Measurements from ENCODE around the gene ELOVL5. TPM values are rescaled to one million over a fixed set of nuclear protein-coding genes. Genes with fewer than 3 reads are reported as not detected.
"Not testable (repeated sequence)": the region's sequence is repeated elsewhere in the genome, so short reads cannot be mapped to it uniquely, and the experiment has no call there.

Gene ELOVL5, protein sequence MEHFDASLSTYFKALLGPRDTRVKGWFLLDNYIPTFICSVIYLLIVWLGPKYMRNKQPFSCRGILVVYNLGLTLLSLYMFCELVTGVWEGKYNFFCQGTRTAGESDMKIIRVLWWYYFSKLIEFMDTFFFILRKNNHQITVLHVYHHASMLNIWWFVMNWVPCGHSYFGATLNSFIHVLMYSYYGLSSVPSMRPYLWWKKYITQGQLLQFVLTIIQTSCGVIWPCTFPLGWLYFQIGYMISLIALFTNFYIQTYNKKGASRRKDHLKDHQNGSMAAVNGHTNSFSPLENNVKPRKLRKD
- 86.6 and 109 TPM in 2 replicates for total RNA-seq

DNA sequence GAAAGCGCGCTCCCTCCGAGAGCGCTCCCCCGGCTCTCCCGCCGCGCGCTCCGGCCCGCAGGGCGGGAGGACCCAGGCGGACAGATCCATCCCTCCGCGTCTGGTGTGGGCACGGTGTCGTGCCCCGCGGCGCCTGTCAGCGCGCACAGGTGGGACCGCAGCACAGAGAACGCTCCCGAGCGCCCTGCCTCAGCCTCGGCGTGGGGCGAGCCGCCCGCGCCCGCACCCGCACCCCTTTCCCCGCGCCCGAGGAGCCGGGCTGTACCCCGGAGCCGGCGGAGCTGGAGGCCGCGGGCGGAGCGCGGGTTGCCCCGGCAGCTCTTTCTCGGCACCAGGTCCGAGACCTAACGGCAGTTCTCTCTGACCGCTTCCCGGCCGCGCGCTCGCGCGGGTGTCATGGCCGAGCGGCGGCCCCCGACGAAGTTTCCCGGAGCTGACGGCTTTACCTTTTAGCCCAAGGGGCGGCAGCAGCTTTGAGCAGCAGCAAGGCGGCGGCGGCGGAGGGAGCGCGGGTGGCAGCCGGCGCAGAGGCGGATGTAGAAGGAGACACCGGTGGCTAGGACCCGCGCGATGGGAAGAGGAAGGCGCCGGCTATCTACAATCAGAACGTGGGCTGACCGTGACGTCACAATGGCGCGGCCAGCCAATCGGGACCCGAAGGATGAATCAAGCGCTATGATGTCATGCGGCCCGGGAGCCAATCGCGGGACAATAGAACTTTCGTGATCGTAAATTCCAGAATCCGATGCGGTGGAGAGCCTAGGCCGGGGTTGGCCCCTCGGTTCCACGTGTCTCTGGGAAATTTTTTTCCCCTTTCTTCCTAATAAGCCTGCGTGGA, at the start of gene ELOVL5:
ELOVL5 (minus strand) TSS at position 580 of the 838 bp plus-strand sequence. CDS start 53,251 bp downstream, outside the sequence.
- peak; percentile 87 for DNase-seq (ENCODE audit: extremely low read depth, low read depth, low spot score)

DNA sequence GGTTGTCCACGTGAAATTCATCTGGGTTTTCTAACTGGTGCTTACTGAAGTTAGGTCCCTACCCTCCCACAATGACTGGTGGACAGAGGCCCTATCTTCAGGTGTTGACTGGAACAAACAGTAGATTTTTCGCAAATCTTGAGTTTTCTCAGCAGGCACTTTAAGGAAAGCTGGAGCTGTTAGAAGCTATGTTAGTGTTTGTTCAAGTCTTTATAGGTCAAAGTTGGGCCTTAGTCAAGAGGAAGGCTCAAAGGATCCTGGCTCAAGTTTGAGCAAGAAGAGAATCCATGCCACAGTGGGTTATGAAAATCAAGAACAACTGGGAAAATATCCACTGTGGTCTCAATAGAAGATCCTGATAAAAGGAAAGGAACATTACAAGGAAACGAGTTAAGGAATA, 48.5 kb upstream of the ELOVL5 start:
- DNase-seq (ENCODE audit: extremely low read depth, low read depth, low spot score), result no peak

DNA sequence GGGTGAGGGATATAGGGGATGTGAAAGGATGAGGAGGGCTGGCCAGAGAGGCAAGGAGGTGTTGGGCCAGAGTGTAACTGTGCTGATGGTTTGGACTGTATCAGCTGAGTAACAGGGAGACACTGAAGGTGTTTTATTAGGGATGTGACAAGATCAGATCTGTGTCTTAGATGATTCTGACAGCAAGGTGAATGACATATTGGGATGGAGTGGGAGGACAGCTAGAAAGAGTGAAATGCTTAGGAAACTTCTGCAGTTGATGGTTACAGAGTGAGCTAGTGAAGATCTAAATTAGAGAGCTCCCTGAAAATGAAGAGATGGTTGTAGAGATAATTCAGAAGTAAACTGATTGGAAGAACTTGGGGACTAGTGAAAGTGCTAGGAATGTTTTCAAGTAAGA, 47.2 kb upstream of the ELOVL5 start:
- no peak for DNase-seq (ENCODE audit: extremely low read depth, low read depth, low spot score)

DNA sequence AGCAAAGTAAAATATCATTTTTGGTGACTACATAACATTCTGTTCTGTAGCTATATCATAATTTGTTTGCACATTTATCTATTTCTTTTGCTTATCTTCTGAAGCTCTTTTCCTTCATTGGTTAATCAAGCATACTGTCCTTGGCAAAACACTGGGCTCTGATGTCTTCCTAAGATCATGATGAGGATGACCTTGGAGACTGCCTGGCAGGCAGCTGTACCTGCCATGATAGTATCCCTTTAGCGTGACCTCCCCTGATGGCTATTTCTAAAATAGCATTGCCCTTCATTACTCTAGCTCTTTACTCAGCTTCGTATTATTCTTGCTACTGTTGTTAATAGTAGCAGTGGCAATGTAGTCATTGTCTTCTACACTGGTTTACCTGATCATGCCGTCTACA, 46.0 kb upstream of the ELOVL5 start:
- DNase-seq (ENCODE audit: extremely low read depth, low read depth, low spot score), result no peak

DNA sequence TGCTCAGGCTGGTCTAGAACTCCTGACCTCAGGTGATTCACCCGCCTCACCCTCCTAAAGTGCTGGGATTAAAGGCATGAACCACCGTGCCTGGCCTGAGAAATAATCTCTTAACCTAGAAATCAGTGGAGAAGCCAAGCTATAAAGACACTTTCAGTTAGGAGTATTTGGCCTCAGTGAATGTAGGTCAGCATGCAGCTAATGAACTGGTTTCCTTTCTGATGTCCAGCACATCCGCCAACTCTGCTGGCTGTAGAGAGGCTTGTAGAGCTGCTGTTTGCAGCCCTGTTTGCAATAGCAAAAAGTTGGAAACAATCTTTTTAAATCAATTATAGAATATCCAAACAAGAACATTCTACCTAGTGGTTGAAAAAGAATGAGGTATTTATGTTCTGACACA, 42.4 kb upstream of the ELOVL5 start:
- DNase-seq (ENCODE audit: extremely low read depth, low read depth, low spot score), result no peak

DNA sequence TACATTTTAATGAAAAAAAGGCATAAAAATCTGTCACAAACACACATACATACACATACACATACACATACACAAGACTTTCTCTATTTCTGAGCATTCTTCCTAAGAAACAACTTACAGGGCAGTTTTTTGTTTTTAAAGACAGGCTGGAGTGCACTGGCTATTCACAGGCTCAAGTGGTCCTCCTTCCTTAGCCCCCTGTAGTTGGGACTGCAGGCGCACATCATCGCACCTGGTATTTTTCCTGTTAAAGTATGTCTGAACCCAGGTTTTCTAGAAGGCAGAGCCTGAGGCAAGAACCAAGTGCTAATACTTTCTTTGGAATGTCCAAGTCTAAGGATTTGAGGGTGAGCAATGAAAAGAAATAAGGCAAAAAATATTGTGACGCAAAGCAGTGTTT, 41.3 kb upstream of the ELOVL5 start:
- no peak for DNase-seq (ENCODE audit: extremely low read depth, low read depth, low spot score)

DNA sequence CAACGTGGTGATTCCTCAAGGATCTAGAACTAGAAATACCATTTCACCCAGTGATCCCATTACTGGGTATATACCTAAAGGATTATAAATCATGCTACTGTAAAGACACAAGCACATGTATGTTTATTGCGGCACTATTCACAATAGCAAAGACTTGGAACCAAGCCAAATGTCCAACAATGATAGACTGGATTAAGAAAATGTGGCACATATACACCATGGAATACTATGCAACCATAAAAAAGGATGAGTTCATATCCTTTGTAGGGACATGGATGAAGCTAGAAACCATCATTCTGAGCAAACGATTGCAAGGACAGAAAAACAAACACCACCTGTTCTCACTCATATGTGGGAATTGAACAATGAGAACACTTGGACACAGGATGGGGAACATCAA, 39.9 kb upstream of the ELOVL5 start:
- DNase-seq (ENCODE audit: extremely low read depth, low read depth, low spot score), result not testable (repeated sequence)

DNA sequence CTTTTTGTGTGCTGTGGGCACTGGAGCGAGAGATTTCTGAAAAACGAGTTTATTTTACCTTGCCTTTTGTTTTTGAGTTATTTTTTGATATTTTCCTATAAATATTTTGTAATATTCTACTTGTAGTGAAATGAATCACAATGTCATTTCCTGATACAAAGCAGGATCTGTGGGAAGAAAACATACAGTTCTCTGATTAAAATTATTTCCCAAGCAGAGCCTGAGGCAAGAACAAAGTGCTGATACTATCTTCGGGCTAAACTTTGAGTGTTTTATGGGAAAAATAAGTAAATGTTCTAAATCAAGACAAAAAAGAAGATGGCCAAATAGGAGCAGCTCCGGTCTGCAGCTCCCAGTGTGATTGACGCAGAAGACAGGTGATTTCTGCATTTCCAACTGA, 33.7 kb upstream of the ELOVL5 start:
- no peak for DNase-seq (ENCODE audit: extremely low read depth, low read depth, low spot score)

DNA sequence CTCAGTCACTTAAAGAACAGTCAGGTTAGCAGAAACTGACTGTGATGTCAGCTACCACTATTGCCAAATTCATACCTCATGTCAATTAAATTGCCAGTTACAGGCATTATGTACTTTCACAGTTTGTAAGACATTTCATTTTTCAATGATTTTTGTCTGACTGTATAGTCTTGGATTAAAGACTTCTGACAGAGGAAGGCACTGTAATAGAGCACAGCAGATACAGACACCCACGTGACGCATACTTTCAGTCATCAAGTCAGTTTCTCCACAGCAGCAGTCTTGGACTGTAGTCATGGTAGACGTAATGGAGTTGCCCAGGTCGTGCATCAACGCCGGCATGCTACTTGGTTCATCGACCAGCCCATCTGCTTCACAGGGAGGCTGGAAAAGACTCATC, 29.5 kb upstream of the ELOVL5 start:
- DNase-seq (ENCODE audit: extremely low read depth, low read depth, low spot score), result no peak

DNA sequence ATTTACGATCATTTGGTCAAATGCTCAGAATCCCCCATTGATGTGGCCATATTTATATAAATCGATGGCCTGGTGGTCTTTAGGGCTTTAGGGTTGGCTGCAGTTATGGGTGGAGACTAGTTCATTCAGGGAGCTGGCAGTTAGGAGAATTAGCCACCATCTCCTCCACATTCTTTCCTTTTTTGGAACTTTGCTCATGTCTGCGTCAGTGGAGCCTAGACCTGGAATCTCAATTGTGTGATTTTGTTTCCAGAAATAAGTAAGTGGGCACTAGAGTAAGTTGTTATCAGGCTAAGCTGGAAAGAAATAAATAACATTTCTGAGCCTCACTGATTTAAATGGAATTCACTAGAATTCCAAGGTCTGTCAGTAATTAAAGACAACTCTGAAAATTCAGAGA, 29.0 kb upstream of the ELOVL5 start:
- DNase-seq (ENCODE audit: extremely low read depth, low read depth, low spot score), result no peak

DNA sequence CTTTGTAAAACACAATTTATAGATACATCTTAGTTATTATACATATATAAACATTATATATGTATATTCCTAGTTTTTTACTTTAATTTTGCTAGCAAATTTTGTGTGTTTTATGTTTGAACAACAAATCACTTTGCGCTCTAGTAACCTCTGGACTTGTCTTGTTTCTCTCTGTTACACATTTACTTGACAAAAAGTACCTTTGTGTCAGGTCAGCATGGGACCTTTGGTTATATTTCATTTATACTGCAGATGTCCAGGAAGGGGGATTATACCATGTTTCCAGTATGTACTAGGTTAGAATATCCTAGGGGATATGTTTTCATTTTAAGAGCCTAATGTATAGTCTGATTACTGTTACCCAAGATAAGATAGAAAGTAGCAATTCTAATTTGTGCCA, 28.5 kb upstream of the ELOVL5 start:
- DNase-seq (ENCODE audit: extremely low read depth, low read depth, low spot score), result no peak

DNA sequence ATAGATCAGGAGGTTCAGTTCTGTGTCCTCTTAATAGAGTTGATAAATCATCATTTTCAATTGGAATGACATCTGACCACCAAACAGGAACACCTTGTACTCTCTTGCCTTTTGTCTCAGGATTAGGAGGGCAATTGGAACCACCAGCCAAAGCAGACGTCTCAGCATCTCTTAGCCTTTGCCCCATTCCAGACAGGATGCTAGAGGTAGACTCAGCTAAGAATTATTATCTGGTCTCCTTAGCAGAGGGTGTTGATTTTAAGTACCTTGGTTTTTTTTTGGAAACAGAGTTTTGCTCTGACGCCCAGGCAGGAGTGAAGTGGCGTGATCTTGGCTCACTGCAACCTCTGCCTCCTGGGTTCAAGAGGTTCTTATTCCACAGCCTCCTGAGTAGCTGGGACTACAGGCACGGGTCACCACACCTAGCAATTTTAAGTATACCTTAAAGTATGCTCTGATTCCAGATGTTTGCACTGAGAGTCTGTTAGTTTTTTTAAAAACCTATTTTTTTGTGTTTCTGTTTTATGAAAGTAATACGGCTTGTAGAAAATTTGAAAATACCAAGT, 28.0 kb upstream of the ELOVL5 start:
- DNase-seq (ENCODE audit: extremely low read depth, low read depth, low spot score), result no peak

DNA sequence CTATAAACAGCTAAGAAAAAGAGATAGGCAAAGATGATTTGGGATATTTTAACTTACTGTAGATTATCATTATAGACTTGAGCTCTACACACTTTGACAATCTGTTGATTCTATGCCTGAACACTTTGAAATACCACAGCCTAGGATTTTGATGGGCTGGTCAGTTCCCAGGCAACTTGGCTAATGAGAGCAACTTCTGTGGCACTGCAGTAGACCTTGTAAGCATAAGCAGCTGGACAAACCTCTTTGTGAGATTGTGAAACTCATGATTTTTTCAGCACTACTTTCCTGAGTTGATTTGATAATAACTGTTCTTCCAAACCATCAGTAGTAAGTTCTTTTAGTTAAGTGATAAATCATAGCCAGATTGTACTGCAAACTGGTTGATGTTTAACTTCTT, 27.1 kb upstream of the ELOVL5 start:
- no peak for DNase-seq (ENCODE audit: extremely low read depth, low read depth, low spot score)

DNA sequence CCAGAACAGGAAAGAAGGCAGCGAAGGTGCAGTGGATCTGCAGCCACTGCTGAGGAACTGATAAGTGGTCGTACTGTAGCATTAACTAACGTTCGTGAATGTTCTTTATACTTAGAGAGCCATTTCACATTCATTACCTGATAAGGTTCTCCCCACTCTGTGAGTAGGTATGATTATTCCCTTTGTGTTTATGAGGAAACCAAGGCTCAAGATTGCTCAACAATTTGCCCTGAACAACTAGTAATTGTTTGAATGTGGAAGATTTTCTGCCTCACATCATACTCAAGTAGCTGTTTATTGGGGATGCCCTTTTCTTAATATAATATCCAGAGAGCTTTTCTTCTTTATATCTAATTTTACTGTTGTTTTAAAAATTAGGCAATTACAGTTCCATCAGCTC, 24.9 kb upstream of the ELOVL5 start:
- no peak for DNase-seq (ENCODE audit: extremely low read depth, low read depth, low spot score)

DNA sequence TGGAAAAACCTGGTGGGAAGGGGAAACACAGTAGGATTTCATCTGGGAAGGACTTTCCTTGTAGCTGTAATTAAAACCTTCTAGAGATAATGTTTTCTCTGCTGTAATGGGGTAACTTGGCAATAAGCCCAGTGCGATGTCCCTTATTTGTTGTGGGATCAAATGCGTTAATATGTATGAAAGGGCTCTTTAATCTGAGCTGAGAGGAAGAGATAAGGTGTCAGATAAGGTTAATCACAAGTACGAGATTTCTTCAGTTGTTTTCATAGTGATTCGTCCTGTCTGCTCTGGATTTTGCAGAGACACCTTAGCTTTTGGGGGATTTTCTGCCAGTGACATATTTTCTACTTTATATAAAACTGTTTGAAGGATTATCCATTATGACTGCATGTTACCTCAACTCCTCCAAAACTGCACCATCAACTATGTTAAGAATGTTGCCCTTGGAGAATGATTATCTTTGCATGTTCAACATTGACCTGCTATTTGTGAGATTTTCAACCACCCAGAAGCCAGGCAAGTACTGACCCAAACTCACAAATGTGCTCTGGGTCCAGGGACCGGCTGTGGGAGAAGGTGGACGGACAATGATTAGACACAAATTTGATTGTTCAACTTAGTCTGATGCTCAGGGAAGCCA, 21.2 kb upstream of the ELOVL5 start:
- DNase-seq (ENCODE audit: extremely low read depth, low read depth, low spot score), result no peak

DNA sequence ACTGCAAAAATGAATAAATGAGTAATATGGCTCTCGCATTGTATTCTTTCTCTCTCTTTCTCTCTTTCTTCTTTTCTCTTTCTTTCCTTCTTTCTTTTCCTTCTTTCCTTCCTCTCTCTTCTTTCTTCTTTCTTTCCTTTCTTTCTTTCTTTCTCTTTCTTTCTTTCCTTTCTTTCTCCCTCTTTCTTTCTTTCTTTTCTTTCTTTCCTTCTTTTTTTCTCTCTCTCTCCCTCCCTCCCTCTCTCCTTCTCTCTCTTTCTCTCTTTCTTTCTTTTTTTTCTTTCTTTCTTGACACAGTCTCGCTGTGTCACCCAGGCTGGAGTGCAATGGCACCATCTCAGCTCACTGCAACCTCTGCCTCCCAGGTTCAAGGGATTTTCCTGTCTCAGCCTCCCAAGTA, 20.3 kb upstream of the ELOVL5 start:
- DNase-seq (ENCODE audit: extremely low read depth, low read depth, low spot score), result no peak

DNA sequence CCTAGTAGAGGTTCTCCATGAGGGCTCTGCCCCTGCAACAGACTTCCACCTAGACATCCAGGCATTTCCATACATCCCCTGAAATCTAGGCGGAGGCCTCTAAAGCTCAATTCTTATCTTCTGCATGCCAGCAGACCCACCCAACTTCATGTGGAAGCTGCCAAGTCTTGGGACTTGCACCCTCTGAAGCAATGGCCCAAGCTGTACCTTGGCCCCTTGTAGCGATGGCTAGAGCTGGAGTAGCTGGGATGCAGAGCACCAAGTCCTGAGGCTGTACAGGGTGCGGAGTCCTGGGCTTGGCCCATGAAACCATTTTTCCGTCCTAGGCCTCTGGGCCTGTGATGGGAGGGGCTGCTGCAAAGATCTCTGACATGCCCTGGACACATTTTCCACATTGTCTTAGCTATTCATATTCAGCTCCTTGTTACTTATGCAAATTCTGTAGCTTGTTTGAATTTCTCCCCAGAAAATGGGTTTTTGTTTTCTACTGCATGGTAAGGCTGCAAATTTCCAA, 17.4 kb upstream of the ELOVL5 start:
- no peak for DNase-seq (ENCODE audit: extremely low read depth, low read depth, low spot score)

DNA sequence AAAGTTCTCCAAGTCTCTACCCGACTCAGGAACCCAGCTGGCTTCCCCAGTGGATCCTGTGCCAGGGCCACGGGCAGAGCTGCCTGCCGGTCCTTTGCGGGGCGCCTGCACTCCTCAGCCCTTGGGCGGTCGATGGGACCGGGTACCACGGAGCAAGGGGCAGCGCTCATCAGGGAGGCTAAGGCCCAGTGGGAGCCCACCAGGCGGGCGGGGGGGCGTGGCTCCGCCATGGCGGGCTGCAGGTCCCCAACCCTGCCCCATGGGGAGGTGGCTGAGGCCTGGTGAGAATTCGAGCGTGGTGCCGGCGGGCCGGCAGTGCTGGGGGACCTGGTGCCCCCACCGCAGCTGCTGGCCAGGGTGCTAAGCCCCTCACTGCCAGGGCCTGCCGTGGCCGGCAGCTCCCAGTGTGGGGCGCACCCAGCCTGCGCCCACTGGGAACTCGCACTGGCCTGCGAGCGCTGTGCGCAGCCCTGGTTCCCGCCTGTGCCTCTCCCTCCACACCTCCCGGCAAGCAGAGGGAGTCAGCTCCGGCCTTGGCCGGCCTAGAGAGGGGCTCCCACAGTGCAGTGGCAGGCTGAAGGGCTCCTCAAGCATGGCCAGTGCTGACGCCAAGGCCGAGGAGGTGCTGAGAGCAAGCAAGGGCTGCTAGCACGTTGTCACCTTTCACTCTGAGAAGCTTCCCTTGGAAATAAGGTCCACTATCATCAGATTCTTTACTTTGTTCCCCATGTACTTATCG, 14.8 kb upstream of the ELOVL5 start:
- no peak for DNase-seq (ENCODE audit: extremely low read depth, low read depth, low spot score)

DNA sequence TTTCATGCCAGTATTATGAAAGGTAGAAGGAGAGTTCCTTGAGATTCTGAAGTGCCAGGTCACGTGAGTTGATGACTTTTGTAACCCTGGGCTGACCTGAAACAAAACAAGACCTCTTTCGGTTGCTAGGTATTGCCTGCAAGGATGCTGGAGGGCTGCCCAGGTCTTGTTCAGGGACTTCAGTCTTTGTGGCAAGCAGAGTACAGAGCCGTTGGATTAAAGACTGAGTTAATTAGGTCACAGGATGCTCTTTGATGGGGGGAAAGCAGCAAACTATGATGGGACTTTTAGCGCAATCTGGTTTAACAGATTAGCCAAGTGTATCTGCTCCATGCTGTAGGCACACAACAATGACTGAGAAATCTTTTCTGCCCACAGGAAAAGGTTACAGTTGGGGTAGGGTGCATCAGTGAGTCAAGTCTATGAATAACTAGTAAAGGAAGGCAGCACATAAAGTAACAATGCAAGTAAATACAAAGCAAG, 12.8 kb upstream of the ELOVL5 start:
- no peak for DNase-seq (ENCODE audit: extremely low read depth, low read depth, low spot score)
